Measurements from ENCODE around the gene ATF7IP2. TPM values are rescaled to one million over a fixed set of nuclear protein-coding genes. Genes with fewer than 3 reads are reported as not detected.

Gene ATF7IP2
- total and polyA plus RNA-seq, 9 of the 15 experiments (the other 6 are each of a cell fraction or from before 2014, with no cell fraction given) = 131 to 515 (median 196) TPM

DNA sequence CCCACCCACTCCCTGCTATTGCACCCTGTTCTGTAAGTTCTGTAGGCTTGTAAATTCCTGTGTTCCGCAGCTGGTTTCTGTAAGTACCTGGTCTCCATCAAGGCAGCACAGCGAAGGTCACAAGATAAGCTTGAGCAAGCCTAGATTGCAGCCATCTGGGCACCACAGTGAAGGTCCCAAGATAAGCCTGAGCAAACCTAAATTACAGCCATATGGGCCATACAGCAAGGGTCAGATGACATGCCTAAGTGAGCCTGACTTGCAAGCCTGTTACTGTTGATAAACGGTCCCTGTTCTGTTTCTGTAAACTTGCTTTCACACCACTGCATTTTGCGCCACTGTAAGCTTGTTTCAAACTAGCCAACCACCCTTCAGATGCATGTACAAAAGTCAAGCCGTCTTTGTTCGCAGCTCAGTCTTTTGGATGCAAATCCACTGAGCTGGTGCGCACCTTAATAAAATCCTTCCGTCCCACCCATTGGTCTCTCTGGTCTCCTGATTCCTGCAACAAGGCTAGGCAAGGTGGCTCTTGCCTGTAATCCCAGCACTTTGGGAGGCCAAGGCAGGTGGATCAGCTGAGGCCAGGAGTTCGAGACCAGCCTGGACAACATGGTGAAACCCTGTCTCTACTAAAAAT lies 42.6 kb upstream of the ATF7IP2 start (continued):
- no peak for TF ChIP-seq CAMTA2 (CRISPR knock-in tag; conservative IDR thresholded peaks at IDR 0.05)
- TF ChIP-seq, protein P1, sequence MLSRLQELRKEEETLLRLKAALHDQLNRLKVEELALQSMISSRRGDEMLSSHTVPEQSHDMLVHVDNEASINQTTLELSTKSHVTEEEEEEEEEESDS (CRISPR knock-in tag; IDR thresholded peaks at IDR 0.05) = no peak
- TF ChIP-seq TBP (optimal IDR thresholded peaks at IDR 0.05; ENCODE audit: low read depth, low read length) = no peak
- TF ChIP-seq RBM34 (IDR thresholded peaks at IDR 0.05; ENCODE audit: borderline replicate concordance, insufficient read depth, low read length) = no peak
- TF ChIP-seq STAG1 (CRISPR knock-in tag; IDR thresholded peaks at IDR 0.05; ENCODE audit: borderline replicate concordance) = no peak
- TF ChIP-seq EWSR1 (IDR thresholded peaks at IDR 0.05; ENCODE audit: borderline replicate concordance, low read depth, partially characterized antibody) = no peak
- TF ChIP-seq, protein P2, sequence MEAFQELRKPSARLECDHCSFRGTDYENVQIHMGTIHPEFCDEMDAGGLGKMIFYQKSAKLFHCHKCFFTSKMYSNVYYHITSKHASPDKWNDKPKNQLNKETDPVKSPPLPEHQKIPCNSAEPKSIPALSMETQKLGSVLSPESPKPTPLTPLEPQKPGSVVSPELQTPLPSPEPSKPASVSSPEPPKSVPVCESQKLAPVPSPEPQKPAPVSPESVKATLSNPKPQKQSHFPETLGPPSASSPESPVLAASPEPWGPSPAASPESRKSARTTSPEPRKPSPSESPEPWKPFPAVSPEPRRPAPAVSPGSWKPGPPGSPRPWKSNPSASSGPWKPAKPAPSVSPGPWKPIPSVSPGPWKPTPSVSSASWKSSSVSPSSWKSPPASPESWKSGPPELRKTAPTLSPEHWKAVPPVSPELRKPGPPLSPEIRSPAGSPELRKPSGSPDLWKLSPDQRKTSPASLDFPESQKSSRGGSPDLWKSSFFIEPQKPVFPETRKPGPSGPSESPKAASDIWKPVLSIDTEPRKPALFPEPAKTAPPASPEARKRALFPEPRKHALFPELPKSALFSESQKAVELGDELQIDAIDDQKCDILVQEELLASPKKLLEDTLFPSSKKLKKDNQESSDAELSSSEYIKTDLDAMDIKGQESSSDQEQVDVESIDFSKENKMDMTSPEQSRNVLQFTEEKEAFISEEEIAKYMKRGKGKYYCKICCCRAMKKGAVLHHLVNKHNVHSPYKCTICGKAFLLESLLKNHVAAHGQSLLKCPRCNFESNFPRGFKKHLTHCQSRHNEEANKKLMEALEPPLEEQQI (IDR thresholded peaks at IDR 0.05) = peak; percentile 93
- TF ChIP-seq ZNF507 (tag; conservative IDR thresholded peaks at IDR 0.05) = no peak
- no peak for TF ChIP-seq RB1 (IDR thresholded peaks at IDR 0.05; ENCODE audit: low read depth)
- TF ChIP-seq TCF3 (CRISPR knock-in tag; IDR thresholded peaks at IDR 0.05) = peak; percentile 94
- no peak for TF ChIP-seq KLF13 (tag; IDR thresholded peaks at IDR 0.05; ENCODE audit: borderline replicate concordance, low read depth)
- TF ChIP-seq NR3C1 (CRISPR knock-in tag; IDR thresholded peaks at IDR 0.05) = no peak
- TF ChIP-seq ZNF431 (CRISPR knock-in tag; IDR thresholded peaks at IDR 0.05) = no peak
- TF ChIP-seq, protein P3, sequence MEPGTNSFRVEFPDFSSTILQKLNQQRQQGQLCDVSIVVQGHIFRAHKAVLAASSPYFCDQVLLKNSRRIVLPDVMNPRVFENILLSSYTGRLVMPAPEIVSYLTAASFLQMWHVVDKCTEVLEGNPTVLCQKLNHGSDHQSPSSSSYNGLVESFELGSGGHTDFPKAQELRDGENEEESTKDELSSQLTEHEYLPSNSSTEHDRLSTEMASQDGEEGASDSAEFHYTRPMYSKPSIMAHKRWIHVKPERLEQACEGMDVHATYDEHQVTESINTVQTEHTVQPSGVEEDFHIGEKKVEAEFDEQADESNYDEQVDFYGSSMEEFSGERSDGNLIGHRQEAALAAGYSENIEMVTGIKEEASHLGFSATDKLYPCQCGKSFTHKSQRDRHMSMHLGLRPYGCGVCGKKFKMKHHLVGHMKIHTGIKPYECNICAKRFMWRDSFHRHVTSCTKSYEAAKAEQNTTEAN (CRISPR knock-in tag; IDR thresholded peaks at IDR 0.05) = no peak
- TF ChIP-seq CBX2 (IDR thresholded peaks at IDR 0.05; ENCODE audit: insufficient read depth, low read length, poor library complexity, severe bottlenecking) = no peak
- TF ChIP-seq CCNT2 (IDR thresholded peaks at IDR 0.05; ENCODE audit: borderline replicate concordance, extremely low read depth, insufficient read length, low read depth, low read length) = peak; percentile 34
- TF ChIP-seq PHB (CRISPR knock-in tag; IDR thresholded peaks at IDR 0.05) = no peak
- no peak for TF ChIP-seq ZNF561 (CRISPR knock-in tag; conservative IDR thresholded peaks at IDR 0.05)
- TF ChIP-seq, protein P4, sequence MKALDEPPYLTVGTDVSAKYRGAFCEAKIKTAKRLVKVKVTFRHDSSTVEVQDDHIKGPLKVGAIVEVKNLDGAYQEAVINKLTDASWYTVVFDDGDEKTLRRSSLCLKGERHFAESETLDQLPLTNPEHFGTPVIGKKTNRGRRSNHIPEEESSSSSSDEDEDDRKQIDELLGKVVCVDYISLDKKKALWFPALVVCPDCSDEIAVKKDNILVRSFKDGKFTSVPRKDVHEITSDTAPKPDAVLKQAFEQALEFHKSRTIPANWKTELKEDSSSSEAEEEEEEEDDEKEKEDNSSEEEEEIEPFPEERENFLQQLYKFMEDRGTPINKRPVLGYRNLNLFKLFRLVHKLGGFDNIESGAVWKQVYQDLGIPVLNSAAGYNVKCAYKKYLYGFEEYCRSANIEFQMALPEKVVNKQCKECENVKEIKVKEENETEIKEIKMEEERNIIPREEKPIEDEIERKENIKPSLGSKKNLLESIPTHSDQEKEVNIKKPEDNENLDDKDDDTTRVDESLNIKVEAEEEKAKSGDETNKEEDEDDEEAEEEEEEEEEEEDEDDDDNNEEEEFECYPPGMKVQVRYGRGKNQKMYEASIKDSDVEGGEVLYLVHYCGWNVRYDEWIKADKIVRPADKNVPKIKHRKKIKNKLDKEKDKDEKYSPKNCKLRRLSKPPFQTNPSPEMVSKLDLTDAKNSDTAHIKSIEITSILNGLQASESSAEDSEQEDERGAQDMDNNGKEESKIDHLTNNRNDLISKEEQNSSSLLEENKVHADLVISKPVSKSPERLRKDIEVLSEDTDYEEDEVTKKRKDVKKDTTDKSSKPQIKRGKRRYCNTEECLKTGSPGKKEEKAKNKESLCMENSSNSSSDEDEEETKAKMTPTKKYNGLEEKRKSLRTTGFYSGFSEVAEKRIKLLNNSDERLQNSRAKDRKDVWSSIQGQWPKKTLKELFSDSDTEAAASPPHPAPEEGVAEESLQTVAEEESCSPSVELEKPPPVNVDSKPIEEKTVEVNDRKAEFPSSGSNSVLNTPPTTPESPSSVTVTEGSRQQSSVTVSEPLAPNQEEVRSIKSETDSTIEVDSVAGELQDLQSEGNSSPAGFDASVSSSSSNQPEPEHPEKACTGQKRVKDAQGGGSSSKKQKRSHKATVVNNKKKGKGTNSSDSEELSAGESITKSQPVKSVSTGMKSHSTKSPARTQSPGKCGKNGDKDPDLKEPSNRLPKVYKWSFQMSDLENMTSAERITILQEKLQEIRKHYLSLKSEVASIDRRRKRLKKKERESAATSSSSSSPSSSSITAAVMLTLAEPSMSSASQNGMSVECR (CRISPR knock-in tag; IDR thresholded peaks at IDR 0.05) = no peak
- no peak for TF ChIP-seq ZNF263 (CRISPR knock-in tag; IDR thresholded peaks at IDR 0.05; ENCODE audit: borderline replicate concordance)
- TF ChIP-seq DDX20 (tag; IDR thresholded peaks at IDR 0.05; ENCODE audit: low read depth) = no peak
